Tibial nerve (tissue), 4 donors: ENCODE measurements around the gene MTG2. TPM values are rescaled to one million over a fixed set of nuclear protein-coding genes. Genes with fewer than 3 reads are reported as not detected.

Experiments
- DNase-seq, 2 donors: peaks; one replicate each; pipeline ENCODE4 v3.0.0-alpha.2; 2019; ENCODE audit warnings: low spot score in 2 of 2
- H3K27ac ChIP-seq, 4 donors: fragments of 200-600 bp; sonication (generic) in 3 of 4; one replicate each; pipeline ENCODE4 v1.5.1; 2017 to 2019; ENCODE audit warnings: mild to moderate bottlenecking in 1 of 4
- H3K27me3 ChIP-seq, 2 donors: fragments of 200-600 bp; sonication (generic) in 1 of 2; one replicate each; pipeline versions ENCODE4 v1.5.1 to v1.6.0; 2017 to 2019
- H3K36me3 ChIP-seq, 3 donors: fragments of 200-600 bp; sonication (generic); one replicate each; pipeline ENCODE4 v1.5.1; 2018 to 2019
- H3K4me1 ChIP-seq, 4 donors: fragments of 200-600 bp; sonication (generic) in 3 of 4; one replicate each; pipeline ENCODE4 v1.5.1; 2017 to 2019
- H3K4me3 ChIP-seq, 4 donors: fragments of 200-600 bp; sonication (generic) in 3 of 4; one replicate each; pipeline ENCODE4 v1.5.1; 2017 to 2019; ENCODE audit warnings: mild to moderate bottlenecking in 1 of 4, moderate library complexity in 1 of 4
- H3K9me3 ChIP-seq, 4 donors: fragments of 200-600 bp; sonication (generic) in 3 of 4; one replicate each; pipeline ENCODE4 v1.5.1; 2017 to 2019
- EP300 ChIP-seq, 2 donors: sonication (generic); formaldehyde crosslinking; IDR thresholded peaks; one replicate each; pipeline ENCODE4 v1.6.1; 2017; ENCODE audit warnings: antibody characterized with exemption in 2 of 2, mild to moderate bottlenecking in 1 of 2
- POLR2A ChIP-seq, 2 donors: fragments of 450-650 bp; IDR thresholded peaks; one replicate each; pipeline ENCODE4 v1.6.1; 2017; ENCODE audit warnings: antibody characterized with exemption in 2 of 2, mild to moderate bottlenecking in 2 of 2, moderate library complexity in 2 of 2
- WGBS, 2 donors: methylation state at CpG; one replicate each; pipeline ENCODE4 v1.1.5; 2018; 5-methylcytosine and 5-hydroxymethylcytosine counted together
- total RNA-seq, 4 donors: library from RNA; depleted of rRNA; stranded (reverse); fragments of >200 nt; gene quantifications; one replicate each; pipeline ENCODE4 v1.1.0, GENCODE V29; 2016
- TF ChIP-seq, protein P1 (sequence below), 5 experiments: fragments of 200-600 bp in 3 of 5; fragments of 450-650 bp in 2 of 5; sonication (generic) in 3 of 5; IDR thresholded peaks; one replicate each; pipeline ENCODE4 v1.5.1; 2016 to 2019; ENCODE audit warnings: antibody characterized with exemption in 5 of 5, mild to moderate bottlenecking in 3 of 5, moderate library complexity in 2 of 5

The MTG2 gene
- total RNA-seq, 4 donors from 2014 or later = 24.7 to 46.9 (median 41.6) TPM

GRCh38 chr20:62181808-62182207 lies 1.0 kb upstream of the MTG2 start:
- 76% methylated on average over 2 of the region's 2 CpGs for WGBS, 2 donors
- Histone ChIP-seq H3K27me3 (no peaks in the 10 kb centered on the region), H3K9me3 (no peaks in the 10 kb centered on the region), H3K4me1 (peaks cover 0 to 35% (median 13%) of the 10 kb centered on the region in 4 donors), H3K36me3 (peaks cover 0 to 26% (median 0%) of the 10 kb centered on the region in 3 donors), H3K4me3 (peak overlapping the region in 1 of 4 donors; percentile 76), H3K27ac (no peak overlapping the region)
- DNase-seq = no peak
- no peak for TF ChIP-seq POLR2A (IDR thresholded peaks at IDR 0.05)
- TF ChIP-seq, protein P1, sequence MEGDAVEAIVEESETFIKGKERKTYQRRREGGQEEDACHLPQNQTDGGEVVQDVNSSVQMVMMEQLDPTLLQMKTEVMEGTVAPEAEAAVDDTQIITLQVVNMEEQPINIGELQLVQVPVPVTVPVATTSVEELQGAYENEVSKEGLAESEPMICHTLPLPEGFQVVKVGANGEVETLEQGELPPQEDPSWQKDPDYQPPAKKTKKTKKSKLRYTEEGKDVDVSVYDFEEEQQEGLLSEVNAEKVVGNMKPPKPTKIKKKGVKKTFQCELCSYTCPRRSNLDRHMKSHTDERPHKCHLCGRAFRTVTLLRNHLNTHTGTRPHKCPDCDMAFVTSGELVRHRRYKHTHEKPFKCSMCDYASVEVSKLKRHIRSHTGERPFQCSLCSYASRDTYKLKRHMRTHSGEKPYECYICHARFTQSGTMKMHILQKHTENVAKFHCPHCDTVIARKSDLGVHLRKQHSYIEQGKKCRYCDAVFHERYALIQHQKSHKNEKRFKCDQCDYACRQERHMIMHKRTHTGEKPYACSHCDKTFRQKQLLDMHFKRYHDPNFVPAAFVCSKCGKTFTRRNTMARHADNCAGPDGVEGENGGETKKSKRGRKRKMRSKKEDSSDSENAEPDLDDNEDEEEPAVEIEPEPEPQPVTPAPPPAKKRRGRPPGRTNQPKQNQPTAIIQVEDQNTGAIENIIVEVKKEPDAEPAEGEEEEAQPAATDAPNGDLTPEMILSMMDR (IDR thresholded peaks at IDR 0.05) = no peak
- no peak for TF ChIP-seq EP300 (IDR thresholded peaks at IDR 0.05)

GRCh38 chr20:62183426-62184142 lies 756 bp downstream of the MTG2 start:
- H3K27ac ChIP-seq = peak overlapping the region; percentile 87 to 94 (median 90)
- no peaks in the 10 kb centered on the region for H3K9me3 ChIP-seq
- no peaks in the 10 kb centered on the region for H3K27me3 ChIP-seq
- DNase-seq = no peak
- H3K4me3 ChIP-seq = peak overlapping the region; percentile 76 to 98 (median 89)
- peaks cover 0 to 48% (median 14%) of the 10 kb centered on the region in 4 donors for H3K4me1 ChIP-seq
- 24 to 28% methylated on average over 25 of the region's 25 CpGs for WGBS, 2 donors
- TF ChIP-seq, protein P1 (IDR thresholded peaks at IDR 0.05) = no peak
- peaks cover 0 to 14% (median 0%) of the 10 kb centered on the region in 3 donors for H3K36me3 ChIP-seq

- Histone ChIP-seq H3K27me3 (no peaks in the 10 kb centered on the region), H3K4me1 (peaks cover 0 to 54% (median 14%) of the 10 kb centered on the region in 4 donors), H3K9me3 (no peaks in the 10 kb centered on the region), H3K36me3 (peaks cover 0 to 22% (median 4%) of the 10 kb centered on the region in 3 donors), H3K4me3 (no peak overlapping the region), H3K27ac (no peak overlapping the region)
- TF ChIP-seq, protein P1 (IDR thresholded peaks at IDR 0.05) = no peak
- TF ChIP-seq POLR2A (IDR thresholded peaks at IDR 0.05) (no peak), EP300 (IDR thresholded peaks at IDR 0.05) (no peak)
- no peak for DNase-seq
- WGBS, 2 donors = 80 to 89% methylated on average over 3 of the region's 3 CpGs
Observed at GRCh38 chr20:62186096-62186426, 3.2 kb downstream of the MTG2 start.

DNA sequence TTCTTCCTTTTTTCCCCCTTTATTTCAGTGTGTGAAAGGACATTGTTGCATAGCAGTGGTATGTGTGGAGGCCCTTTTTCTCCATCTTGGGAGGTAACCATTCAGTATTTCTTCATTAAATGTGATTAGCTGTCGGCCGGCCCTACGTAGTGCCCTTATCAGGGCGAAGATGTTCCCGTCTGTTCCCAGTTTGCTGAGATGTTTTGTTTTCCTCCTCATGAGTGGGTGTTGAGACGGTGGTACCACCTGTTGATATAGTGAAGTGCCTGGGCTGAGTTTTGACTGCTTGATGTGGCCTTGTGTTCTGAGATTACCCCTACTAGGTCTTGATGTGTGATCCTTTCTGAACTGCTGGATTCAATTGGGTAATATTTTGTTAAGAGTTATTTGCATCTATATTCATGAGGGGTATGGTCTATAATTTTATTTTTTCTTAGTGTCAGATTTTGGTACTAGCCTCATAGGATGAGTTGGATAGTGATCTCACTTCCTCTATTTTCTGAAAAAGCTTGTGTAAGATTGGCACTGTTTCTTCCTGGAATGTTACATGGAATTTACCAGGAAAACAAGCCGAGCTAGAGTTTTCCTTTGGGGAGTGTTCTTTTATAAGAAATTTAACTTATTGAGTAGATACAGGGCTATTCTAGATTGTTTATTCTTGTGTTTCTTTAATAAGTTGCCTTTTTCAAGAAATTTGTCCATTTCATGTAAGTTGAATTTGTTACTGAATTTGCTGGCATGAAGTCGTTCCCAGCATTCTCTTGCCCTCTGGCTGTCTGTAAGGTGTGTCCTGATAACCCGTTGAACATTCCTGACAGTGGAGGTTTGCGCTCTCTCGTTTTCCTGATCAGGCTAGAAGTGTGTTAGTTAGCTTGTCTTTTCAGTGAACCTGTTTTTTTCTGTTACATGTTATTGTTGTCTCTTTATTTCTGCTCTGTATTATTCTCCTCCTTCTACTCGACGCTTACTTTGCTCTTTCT lies 4.3 kb downstream of the MTG2 start:
- peaks cover 0 to 33% (median 4%) of the 10 kb centered on the region in 3 donors for H3K36me3 ChIP-seq
- H3K27me3 ChIP-seq = no peaks in the 10 kb centered on the region
- peaks cover 0 to 44% (median 14%) of the 10 kb centered on the region in 4 donors for H3K4me1 ChIP-seq
- H3K9me3 ChIP-seq = no peaks in the 10 kb centered on the region
- DNase-seq = no peak
- TF ChIP-seq, protein P1 (IDR thresholded peaks at IDR 0.05) = no peak
- no peak for TF ChIP-seq POLR2A (IDR thresholded peaks at IDR 0.05)
- TF ChIP-seq EP300 (IDR thresholded peaks at IDR 0.05) = no peak
- 67 to 80% methylated on average over 13 of the region's 13 CpGs for WGBS, 2 donors
- no peak overlapping the region for H3K4me3 ChIP-seq
- H3K27ac ChIP-seq = peak overlapping the region in 2 of 4 donors; percentile 25 to 52
